Colonic mucosa (tissue), 4 donors: ENCODE results near the gene FARS2. TPM values are rescaled to one million over a fixed set of nuclear protein-coding genes. Genes with fewer than 3 reads are reported as not detected.

Experiments used
- DNase-seq: peaks from one replicate; pipeline ENCODE4 v3.0.0-alpha.2; 2020
- H3K27ac ChIP-seq: fragments of 200-600 bp; one replicate; pipeline ENCODE4 v1.8.0; 2021
- H3K27me3 ChIP-seq: fragments of 200-600 bp; one replicate; pipeline ENCODE4 v1.8.0; 2021
- H3K36me3 ChIP-seq: fragments of 200-600 bp; one replicate; pipeline ENCODE4 v1.8.0; 2021
- H3K4me1 ChIP-seq: fragments of 200-600 bp; one replicate; pipeline ENCODE4 v1.8.0; 2021; ENCODE audit warnings: mild to moderate bottlenecking
- H3K4me3 ChIP-seq: fragments of 200-600 bp; one replicate; pipeline ENCODE4 v1.8.0; 2021
- H3K9ac ChIP-seq, 2 donors: one replicate each; pipeline ENCODE4 v1.7.0; 2013; ENCODE audit warnings: control low read depth in 2 of 2, low read depth in 2 of 2, low read length in 2 of 2
- H3K9me3 ChIP-seq: fragments of 200-600 bp; one replicate; pipeline ENCODE4 v1.8.0; 2021
- intact Hi-C: fragments of 100-400 bp; cut with DNase I; formaldehyde crosslinking; loops from one replicate; pipeline ENCODE4 v1.14.1; 2022
- total RNA-seq, 2 donors: library from RNA; stranded (reverse); fragmentation: NEBNext Ultra II Directional in 1 of 2; extraction: Animal tissue kit (Norgen Biotek cat#: 25700) in 1 of 2; gene quantifications; one replicate each; pipeline ENCODE4 v1.2.1, GENCODE V29; 2021
- TF ChIP-seq, protein P1 (sequence below): fragments of 200-600 bp; IDR thresholded peaks from one replicate; pipeline ENCODE4 v1.8.0; 2022; ENCODE audit warnings: antibody characterized with exemption, mild to moderate bottlenecking
- donor health status: healthy.
- donor health status: DM: no; HTN: no; CAD: no.
- donor health status: DM: no; HTN: no; CAD: no.

Gene FARS2
- total RNA-seq, 2 donors from 2014 or later = 14.7 to 23.0 TPM

DNA sequence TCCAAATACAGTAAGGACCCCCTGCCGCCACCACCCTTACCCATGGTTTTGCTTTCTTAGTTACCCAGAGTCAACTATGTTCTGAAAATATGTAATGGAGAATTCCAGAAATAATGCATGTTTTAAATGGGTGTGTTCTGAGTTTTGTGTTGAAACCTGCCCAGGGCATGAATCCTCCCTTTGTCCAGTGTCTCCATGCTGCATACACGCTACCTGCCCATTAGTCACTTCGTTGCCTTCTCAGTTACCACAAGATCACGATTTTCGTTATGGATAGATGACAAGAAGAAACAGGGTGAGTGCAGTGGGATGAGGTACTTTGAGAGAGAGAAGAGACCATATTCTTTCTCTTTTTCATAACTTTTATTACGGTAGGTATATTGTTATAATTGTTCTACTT, 10.6 kb downstream of the FARS2 start:
- Histone ChIP-seq H3K9me3 (no peaks in the 10 kb centered on the region), H3K36me3 (no peaks in the 10 kb centered on the region), H3K4me1 (no peaks in the 10 kb centered on the region), H3K9ac (no peak overlapping the region), H3K27ac (no peak overlapping the region), H3K27me3 (no peaks in the 10 kb centered on the region), H3K4me3 (no peak overlapping the region)
- no peak for DNase-seq
- TF ChIP-seq, protein P1, sequence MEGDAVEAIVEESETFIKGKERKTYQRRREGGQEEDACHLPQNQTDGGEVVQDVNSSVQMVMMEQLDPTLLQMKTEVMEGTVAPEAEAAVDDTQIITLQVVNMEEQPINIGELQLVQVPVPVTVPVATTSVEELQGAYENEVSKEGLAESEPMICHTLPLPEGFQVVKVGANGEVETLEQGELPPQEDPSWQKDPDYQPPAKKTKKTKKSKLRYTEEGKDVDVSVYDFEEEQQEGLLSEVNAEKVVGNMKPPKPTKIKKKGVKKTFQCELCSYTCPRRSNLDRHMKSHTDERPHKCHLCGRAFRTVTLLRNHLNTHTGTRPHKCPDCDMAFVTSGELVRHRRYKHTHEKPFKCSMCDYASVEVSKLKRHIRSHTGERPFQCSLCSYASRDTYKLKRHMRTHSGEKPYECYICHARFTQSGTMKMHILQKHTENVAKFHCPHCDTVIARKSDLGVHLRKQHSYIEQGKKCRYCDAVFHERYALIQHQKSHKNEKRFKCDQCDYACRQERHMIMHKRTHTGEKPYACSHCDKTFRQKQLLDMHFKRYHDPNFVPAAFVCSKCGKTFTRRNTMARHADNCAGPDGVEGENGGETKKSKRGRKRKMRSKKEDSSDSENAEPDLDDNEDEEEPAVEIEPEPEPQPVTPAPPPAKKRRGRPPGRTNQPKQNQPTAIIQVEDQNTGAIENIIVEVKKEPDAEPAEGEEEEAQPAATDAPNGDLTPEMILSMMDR = no peak
- intact Hi-C loops = no loop called here

DNA sequence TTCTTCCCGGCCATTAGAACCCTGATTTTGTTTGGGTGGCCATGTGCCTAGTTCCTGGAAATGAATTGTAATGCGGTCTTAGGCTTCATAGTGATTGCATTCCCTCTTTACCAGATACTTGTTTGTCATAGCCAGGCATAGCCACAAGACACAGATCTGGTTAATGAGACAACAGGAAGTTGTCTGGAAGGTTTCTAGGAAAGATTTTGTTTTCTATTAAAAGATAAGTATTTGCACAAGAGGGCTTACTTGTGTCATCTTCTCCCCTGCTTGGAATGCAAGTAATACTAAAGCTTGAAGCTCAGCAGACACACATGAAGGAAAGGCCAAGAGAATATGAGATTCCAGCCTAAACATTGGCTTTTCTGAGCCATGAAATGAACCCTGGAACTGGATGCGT, 12.9 kb downstream of the FARS2 start:
- DNase-seq = no peak
- Histone ChIP-seq H3K27me3 (no peaks in the 10 kb centered on the region), H3K9ac (no peak overlapping the region), H3K4me3 (no peak overlapping the region), H3K36me3 (no peaks in the 10 kb centered on the region), H3K9me3 (no peaks in the 10 kb centered on the region), H3K27ac (no peak overlapping the region), H3K4me1 (no peaks in the 10 kb centered on the region)
- TF ChIP-seq, protein P1 = no peak
- intact Hi-C loops = no loop called here

DNA sequence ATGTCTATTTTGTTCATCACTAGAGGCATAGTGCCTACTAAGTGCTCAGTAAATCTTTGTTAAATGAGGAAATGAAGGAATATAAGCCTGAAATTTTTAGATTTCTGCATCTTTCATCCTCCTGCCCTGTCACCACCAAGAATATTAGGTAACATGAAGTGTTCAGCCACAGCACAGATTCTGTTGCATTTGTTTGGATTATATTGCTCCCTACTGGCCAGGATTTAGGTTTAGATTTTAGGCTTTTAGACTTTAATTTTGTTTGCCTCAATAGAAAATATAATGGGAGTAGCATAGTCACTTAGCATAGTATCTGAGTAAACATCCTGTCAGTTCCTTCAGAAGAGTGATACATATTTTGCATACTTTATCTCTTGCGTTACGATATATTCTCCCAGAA, 14.2 kb downstream of the FARS2 start:
- intact Hi-C loops = no loop called here
- no peaks in the 10 kb centered on the region for H3K27me3 ChIP-seq
- no peak overlapping the region for H3K4me3 ChIP-seq
- no peaks in the 10 kb centered on the region for H3K9me3 ChIP-seq
- H3K27ac ChIP-seq = no peak overlapping the region
- TF ChIP-seq, protein P1 = no peak
- H3K36me3 ChIP-seq = no peaks in the 10 kb centered on the region
- H3K9ac ChIP-seq = no peak overlapping the region
- no peaks in the 10 kb centered on the region for H3K4me1 ChIP-seq
- no peak for DNase-seq

DNA sequence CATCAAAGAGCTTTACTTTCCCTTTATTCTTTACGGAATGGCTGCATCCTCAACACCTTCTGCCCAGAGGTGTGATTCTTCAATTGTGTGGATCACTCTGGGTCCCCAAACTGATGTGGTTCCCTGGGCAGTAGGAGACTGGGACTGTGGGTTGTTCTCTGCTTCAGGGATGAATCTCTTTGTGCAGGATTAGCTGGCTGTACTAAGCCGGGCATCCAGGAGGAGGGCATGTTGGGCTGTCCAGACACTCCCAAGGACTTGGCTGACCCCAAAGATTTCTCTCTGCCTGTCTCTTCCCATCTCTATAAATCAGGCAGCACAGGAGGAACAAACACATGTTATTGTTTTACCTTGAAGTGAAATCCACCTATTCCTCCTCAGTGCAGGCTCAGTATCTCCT, 15.3 kb downstream of the FARS2 start:
- DNase-seq = no peak
- H3K27ac ChIP-seq = no peak overlapping the region
- no peaks in the 10 kb centered on the region for H3K4me1 ChIP-seq
- intact Hi-C loops = no loop called here
- H3K9me3 ChIP-seq = no peaks in the 10 kb centered on the region
- no peaks in the 10 kb centered on the region for H3K36me3 ChIP-seq
- no peak overlapping the region for H3K4me3 ChIP-seq
- no peaks in the 10 kb centered on the region for H3K27me3 ChIP-seq
- TF ChIP-seq, protein P1 = no peak
- no peak overlapping the region for H3K9ac ChIP-seq

DNA sequence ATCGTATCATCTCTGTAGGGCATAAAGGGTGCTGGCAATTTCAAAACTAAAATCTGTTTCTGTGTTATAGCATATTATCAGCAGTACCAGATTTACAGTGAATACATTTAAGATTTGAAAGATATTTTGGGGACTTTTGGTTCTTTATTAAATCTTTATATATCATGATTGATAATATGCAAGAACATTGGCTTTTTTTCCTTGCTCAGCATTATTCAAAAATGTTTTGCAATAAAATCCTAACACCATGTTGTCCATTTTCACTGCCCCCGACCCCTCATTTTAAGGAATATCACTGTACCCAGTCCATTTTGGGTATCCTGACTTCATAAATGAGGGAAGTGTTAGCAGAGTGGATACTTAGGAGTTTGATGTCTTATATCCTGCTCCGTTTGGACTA, 16.3 kb downstream of the FARS2 start:
- no peaks in the 10 kb centered on the region for H3K36me3 ChIP-seq
- no peak for DNase-seq
- no peak overlapping the region for H3K27ac ChIP-seq
- H3K9me3 ChIP-seq = no peaks in the 10 kb centered on the region
- H3K9ac ChIP-seq = no peak overlapping the region
- intact Hi-C loops = no loop called here
- no peaks in the 10 kb centered on the region for H3K27me3 ChIP-seq
- TF ChIP-seq, protein P1 = no peak
- H3K4me1 ChIP-seq = no peaks in the 10 kb centered on the region
- H3K4me3 ChIP-seq = no peak overlapping the region

DNA sequence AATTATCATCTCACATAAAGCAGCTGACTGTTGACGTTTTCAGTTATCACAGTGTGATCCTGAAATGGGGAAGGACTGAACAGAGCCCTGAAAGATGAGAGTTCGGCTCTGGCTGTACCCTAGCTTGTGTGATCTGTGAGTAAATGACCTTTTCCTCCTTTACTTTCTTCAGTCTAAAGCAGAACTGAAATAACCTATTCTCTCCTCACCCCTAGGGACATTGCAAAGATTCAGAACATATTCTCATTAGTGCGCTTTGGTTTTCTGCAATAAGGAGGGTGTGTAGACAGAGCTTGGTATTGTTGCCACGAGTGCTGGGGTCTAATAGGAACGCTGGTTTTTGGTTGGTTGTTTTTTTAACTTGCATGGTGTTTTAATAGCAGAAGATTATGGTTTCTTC, 16.7 kb downstream of the FARS2 start:
- Histone ChIP-seq H3K9ac (no peak overlapping the region), H3K36me3 (no peaks in the 10 kb centered on the region), H3K27me3 (no peaks in the 10 kb centered on the region), H3K4me1 (no peaks in the 10 kb centered on the region), H3K9me3 (no peaks in the 10 kb centered on the region), H3K4me3 (no peak overlapping the region), H3K27ac (no peak overlapping the region)
- intact Hi-C loops = no loop called here
- TF ChIP-seq, protein P1 = no peak
- no peak for DNase-seq
